Astrocyte of the cerebellum (primary cell): Measurements from ENCODE around the gene ALG13.
"Not testable (repeated sequence)": the region's sequence is repeated elsewhere in the genome, so short reads cannot be mapped to it uniquely, and the experiment has no call there.

Experiments used
- DNase-seq: peaks from one replicate; pipeline ENCODE4 v3.0.0-alpha.2; 2011; ENCODE audit warnings: low read depth
- H3K4me3 ChIP-seq: 2 replicates; pipeline ENCODE4 v1.5.1; 2011; ENCODE audit warnings: mild to moderate bottlenecking, low read depth, low read length, moderate library complexity
- CTCF ChIP-seq: IDR thresholded peaks from 2 replicates; pipeline ENCODE4 v1.5.1; 2012; ENCODE audit warnings: low read length, low read depth, moderate library complexity, mild to moderate bottlenecking; ENCODE audit errors: missing control alignments
- in situ Hi-C: cut with HindIII; loops from 2 replicates; pipeline ENCODE4 v1.10.0; 2017; ENCODE audit warnings: low sequenced_read_pairs

The ALG13 gene

DNA sequence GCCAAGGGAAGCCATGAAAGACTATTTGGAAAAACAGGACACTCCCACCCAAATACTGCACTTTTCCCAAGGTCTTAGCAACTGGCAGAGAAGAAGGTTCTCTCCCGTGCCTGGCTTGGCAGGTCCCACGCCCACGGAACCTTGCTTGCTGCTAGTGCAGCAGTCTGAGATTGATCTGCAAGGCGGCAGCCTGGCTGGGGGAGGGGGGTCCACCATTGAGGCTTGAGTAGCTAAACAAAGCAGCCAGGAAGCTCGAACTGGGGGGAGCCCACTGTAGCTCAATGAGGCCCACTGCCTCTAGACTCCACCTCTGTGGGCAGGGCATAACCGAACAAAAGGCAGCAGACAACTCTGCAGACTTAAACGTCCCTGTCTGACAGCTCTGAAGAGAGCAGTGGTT, 103.7 kb downstream of the ALG13 start:
- no peak overlapping the region for H3K4me3 ChIP-seq
- no peak for DNase-seq
- no peak for TF ChIP-seq CTCF
- in situ Hi-C loops: no loop called here

GRCh38 chrX:111790054-111790453, 109.1 kb downstream of the ALG13 start:
- DNase-seq, H3K4me3 ChIP-seq, in situ Hi-C loops: not testable (repeated sequence)
